Measurements from ENCODE around the gene GFAP. TPM values are rescaled to one million over a fixed set of nuclear protein-coding genes. Genes with fewer than 3 reads are reported as not detected.

The GFAP gene
- total RNA-seq, 4 donors from 2014 or later, result 2.4 to 15.3 (median 5.2) TPM

DNA sequence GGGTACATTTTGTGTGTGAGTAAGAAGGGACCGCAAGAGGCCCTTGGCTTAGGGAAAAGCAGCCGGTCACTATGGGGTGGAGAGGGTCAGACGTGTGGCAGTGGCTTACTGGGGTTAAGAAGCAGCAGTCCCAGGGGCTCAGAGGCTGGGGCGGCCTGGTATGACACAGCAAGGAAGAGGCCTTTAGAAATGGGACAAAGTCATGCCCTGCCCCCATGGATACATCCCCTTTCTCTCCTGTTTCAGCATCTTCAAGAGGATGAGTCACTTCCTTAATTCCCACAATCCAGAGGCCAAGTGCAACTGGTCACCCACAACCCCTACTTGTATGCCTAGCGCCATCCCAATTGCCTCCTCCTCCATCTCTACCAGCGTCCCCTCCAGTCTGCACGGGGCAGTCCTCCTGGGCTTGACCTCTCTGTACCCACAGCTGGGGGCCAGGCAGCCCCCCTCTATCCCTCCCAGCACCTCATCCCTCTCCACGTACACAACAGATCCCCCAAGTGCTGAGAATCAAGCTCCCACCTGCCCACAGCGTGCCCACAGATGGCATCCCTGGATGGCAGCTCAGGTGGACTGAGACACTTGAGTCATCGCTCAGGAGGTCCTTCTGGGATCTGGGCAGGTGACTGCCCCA is 9.2 kb downstream of the GFAP start:
- TF ChIP-seq, protein P1, sequence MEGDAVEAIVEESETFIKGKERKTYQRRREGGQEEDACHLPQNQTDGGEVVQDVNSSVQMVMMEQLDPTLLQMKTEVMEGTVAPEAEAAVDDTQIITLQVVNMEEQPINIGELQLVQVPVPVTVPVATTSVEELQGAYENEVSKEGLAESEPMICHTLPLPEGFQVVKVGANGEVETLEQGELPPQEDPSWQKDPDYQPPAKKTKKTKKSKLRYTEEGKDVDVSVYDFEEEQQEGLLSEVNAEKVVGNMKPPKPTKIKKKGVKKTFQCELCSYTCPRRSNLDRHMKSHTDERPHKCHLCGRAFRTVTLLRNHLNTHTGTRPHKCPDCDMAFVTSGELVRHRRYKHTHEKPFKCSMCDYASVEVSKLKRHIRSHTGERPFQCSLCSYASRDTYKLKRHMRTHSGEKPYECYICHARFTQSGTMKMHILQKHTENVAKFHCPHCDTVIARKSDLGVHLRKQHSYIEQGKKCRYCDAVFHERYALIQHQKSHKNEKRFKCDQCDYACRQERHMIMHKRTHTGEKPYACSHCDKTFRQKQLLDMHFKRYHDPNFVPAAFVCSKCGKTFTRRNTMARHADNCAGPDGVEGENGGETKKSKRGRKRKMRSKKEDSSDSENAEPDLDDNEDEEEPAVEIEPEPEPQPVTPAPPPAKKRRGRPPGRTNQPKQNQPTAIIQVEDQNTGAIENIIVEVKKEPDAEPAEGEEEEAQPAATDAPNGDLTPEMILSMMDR (IDR thresholded peaks at IDR 0.05; ENCODE audit: low read depth), result no peak

DNA sequence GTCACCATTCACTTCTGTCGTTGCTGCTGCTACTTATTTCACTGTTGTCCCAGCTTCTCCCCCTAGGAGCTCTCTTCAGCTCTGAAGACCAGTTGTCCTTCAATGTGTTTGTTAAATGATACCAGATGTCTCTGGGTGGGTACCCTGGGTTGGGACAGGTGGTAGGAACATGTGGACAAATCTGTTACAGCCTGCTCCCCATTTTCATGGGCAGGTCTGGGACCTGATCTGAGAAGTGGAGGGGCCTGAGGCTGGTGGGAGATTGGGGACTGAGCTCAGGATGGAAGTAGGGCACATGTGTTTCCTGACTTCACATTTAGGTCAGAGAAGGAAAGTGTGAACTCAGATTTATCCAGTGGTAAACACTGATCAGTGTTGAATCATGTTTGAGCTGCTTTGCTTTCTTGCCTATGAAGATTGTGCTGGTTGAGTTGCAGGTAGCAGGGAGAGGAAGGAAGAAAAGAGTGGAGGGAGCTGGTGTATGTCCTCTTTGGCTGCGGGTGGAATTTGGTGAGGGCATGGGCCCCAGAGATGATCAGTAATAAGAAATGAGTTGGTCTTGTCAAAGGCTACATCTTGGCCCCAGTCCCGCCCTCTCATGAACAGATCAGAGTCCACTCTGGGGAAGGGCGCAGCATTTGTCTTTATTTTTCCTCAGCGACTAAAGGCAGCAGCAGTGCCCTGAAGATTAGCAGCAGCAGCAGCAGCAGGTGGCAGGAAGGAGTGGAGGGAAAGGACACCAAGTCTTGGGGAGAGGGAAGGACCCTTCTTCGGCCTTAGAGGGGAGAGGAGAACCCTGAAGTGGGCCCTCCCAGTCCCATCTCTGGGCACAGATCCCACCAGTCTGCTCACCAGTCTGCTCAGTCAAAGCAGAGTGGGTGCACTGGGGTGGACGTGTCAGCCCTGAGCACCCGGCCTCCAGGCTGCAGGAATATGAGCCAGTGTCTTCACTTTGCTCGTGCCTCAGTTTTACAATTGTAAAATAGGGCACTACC is 10.0 kb downstream of the GFAP start:
- TF ChIP-seq, protein P1 (IDR thresholded peaks at IDR 0.05; ENCODE audit: low read depth), result no peak

DNA sequence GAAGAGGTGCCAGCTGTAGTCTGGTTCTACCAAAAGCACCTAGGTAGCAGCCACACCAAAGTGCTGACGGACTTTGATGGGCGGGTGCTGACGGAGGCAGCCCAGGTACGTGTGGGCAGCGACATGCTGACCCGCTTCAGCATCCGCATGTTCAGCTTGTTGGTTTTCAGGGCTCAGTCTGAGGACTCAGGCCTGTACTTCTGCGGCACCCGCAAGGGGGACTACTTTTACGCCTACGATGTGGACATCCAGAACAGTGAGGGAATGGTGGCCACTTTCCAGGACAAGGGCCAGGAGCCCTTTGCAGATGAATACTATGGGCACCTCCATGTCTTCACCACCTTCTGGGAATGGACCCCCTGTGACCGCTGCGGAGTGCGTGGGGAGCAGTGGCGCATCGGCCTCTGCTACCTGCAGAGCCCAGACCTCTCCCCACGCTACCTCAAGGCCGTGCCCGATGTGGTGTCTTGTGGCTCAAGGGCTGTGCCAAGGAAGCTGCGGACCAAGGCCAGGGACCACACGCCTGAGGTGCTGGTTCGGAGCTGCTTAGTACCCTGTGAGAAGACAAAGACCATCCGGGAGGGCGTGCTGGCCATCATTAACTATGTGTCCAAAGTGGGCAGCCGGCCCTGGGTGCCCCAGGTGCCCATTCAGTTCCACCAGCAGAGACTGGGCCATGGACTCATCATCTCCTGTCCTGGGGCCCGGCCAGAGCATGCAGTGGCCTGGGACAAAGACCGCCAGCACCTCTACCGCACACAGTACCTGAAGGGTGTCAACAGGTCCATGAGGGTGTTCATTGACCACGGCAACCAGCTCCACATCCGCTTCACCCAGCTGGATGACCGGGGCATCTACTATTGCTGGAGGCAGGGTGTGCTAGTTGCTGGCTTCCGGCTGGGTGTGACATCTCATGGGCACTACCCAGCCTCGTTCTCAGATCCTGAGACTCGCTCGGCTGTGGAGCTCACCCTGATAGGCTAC is 11.0 kb downstream of the GFAP start:
- TF ChIP-seq, protein P1 (IDR thresholded peaks at IDR 0.05; ENCODE audit: low read depth), result no peak

DNA sequence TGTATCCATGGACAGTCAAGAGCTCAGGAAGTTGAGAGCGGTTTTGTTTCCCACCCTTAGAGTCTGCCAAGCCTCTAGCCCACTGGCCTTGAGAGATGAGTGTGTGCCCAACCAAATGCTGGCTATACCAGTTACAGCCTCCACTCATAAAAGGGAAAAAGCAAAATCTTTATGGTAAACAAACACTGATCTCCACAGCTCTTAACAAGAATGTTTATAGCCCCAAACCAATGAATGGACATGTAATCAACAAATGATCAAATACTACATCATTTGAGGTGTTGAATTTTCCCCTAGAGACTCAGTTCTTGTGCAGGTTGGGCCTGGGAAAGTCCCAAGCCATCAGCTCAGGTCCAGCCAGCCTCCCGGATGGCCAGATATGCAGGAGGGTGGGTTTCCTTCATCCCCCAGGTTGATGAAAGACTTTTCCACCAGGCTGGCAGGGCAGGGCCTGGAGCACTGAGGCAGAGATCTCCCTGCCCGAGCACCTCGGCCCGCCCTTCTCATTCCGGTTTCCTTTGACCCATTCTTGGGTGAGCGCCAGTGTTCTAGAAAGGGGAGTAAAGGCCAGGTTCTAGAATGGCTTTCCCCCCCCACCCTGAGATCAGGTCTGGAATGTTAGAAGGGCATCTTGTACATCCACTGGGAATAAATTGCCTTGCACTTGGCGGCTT is 12.2 kb downstream of the GFAP start:
- TF ChIP-seq, protein P1 (IDR thresholded peaks at IDR 0.05; ENCODE audit: low read depth), result no peak

DNA sequence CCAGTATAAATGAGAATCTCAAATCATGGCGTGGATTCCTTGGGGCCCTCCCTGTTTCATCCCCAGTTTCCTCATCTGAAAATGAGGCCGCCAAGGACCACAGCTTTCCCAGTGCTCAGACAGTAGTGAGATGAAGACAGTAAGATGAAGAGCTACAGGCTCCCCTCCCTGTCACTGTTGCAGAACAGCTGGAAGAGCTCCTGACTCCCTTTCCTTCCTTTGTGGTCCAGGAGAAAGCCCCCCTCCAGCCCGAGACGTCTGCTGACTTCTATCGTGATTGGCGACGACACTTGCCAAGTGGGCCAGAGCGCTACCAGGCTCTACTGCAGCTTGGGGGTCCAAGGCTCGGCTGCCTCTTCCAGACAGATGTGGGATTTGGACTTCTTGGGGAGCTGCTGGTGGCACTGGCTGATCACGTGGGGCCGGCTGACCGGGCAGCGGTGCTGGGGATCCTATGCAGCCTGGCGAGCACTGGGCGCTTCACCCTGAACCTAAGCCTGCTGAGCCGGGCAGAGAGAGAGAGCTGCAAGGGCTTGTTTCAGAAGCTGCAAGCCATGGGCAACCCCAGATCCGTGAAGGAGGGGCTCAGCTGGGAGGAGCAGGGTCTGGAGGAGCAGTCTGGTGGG is 13.1 kb downstream of the GFAP start:
- TF ChIP-seq, protein P1 (IDR thresholded peaks at IDR 0.05; ENCODE audit: low read depth), result no peak

DNA sequence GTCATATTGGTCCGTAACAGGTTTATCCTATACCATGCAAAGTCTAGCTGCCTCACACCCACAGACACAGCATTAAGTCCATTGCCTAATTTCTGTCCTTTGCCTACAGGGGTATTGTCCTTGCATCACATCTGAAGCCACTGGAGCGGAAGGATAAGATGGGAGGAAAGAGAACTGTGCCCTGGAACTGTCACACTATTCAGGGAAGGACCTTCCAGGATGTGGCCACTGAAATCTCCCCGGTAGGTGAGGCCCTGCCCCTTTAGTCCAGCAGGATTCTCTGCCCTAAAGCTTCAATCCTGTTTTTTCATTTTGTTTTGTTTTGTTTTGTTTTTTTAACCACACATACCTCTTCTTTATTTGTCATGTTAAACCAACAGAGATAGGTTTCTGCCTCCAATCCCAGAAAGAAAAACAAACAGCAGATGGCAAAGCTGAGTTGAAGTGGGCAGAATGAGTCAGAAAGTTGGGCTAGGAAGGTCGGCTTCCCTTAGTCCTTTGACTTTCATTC is 13.8 kb downstream of the GFAP start:
- TF ChIP-seq, protein P1 (IDR thresholded peaks at IDR 0.05; ENCODE audit: low read depth), result no peak

Measured in subcutaneous adipose tissue (tissue), 4 donors.